GM18511 (cell line): Measurements from ENCODE around the gene RPS23.
A peak's percentile ranks its signal among the peaks of the same experiment; 100 is the strongest.

ENCODE experiments used
- ATAC-seq: cut with Tn5 transposase; IDR thresholded peaks from one replicate; pipeline ENCODE4 v1.9.1; 2021; ENCODE audit warnings: mild to moderate bottlenecking, moderate library complexity; ENCODE audit not compliant: unreplicated experiment

RPS23 gene

GRCh38 chr5:82246960-82247574, 31.1 kb downstream of the RPS23 start:
- no peak for ATAC-seq

DNA sequence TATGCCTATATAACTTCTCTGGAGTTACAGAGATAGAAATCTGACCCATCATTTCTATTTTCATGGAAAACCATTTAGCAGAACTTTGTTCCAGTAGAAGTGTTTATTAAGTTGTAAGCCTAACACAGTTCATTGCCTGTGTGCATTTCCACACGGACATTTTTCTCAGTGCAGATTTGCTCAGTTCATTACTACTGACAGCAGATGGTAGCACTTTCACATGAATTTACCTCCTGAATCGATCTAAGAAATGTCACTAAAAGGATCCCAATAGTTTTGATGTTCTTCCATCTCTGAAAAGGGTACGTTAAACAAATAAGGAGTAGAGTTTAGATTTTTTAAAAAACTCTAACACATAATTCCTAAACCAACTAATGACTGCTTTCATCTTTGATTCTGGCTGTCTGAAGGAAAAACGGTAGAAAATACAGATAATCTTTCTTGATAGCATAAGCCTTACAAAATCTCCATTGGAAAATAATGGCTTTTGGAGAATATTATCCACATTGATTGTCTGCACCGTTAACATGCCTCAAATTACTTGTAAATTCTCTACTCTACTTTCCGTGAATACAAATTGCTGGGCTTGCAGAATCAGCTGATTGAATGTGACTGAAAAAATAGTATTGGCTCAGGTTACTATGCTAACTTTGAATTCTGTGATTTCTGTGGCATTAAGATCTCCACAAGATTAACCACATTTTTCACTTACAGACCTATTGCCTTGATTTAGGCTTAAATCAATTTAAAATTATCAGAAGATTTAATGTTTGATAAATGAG, 33.1 kb downstream of the RPS23 start:
- ATAC-seq: no peak

DNA sequence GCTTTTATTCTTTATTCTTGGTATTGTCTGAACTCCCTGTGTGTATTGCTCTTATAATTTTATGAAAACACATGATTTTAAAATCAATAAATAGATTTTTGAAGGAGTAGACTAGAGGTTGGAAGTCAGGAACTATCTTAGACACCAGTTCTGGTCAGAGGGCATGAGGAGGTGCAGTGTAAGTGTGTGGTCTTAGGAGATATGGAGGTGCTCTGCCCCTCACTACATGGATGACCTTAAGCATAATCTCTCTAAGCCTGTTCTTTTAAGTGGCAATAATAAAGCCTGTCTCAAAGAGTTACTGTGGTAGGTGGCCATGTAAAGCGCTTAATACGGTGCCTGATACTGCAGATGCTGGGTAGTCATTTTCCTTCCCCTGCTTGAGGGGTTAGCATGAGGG, 34.0 kb downstream of the RPS23 start:
- no peak for ATAC-seq

DNA sequence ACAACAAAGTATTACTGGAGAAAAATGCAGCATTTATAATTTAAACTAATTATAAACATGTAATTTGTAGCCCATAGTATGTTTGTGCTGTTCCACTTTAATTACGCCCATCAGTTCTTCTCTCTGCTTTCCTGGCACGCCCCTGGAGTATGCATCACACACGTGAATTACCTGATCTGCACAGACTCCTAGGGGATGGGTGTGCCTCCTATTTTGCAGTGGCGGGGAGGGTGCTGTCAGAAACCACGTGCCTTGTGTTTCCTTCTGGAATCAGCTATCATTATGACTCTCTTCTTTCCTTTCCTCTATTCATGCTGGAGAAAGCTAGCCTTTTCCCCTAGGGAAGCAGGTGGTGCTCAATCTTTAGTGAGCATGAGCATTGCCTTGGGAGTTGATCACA, 43.3 kb downstream of the RPS23 start:
- no peak for ATAC-seq

DNA sequence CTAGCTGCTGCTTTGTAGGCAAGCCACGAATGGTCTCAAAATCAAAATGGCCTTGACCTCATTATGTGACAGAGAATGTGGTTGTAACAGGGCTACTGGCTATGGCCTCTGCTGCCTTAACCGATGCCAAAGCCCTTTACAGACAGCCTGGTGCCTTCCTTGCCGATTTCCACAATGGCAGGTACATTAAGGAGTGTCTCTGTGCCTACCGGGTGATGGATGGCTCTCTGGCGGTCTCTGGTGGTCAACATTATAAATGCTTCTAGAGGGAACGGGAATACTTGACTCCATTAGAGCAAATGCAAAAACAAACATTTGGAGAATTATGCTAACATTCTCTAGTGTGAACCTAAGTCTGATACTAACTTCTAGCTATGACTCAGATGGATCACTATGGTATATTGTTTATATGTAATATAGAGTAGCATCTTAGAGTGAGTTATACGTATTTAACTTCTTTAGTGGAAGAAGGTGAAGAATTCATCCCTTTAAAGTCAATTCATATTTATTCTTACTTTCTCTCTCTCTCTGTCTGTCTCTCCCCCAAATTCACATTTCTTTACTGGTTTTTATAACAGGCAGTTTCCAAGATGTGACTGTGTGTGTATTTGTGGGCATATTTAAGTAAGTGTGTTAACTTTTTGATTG, 52.5 kb downstream of the RPS23 start:
- ATAC-seq: peak; percentile 89
